GM12892 (cell line): ENCODE results near the gene GNB2.
"Not testable (repeated sequence)": the region's sequence is repeated elsewhere in the genome, so short reads cannot be mapped to it uniquely, and the experiment has no call there.

ENCODE experiments used
- DNase-seq: peaks from one replicate; pipeline ENCODE4 v3.0.0; 2011; ENCODE audit not compliant: insufficient read length
- FAIRE-seq: peaks from 2 replicates; lab custom pipeline; 2011; peaks lifted over from hg19 to GRCh38; lab: Jason Lieb, UNC
- POLR2A ChIP-seq: IDR thresholded peaks from 2 replicates; pipeline ENCODE4 v1.6.1; 2011; ENCODE audit warnings: low read depth, low read length, control low read depth
- POLR2AphosphoS5 ChIP-seq: IDR thresholded peaks from 2 replicates; pipeline ENCODE4 v1.6.1; 2011; ENCODE audit warnings: low read depth, low read length, control low read depth
- TAF1 ChIP-seq: IDR thresholded peaks from 2 replicates; pipeline ENCODE4 v1.6.1; 2011; ENCODE audit warnings: low read depth, mild to moderate bottlenecking, control low read depth, low read length, borderline replicate concordance

Gene GNB2

GRCh38 chr7:100694098-100694745 lies 20.7 kb downstream of the GNB2 start, which contains the start of gene GIGYF1:
Gene GIGYF1, minus strand, starts transcription at chr7:100694250. Its CDS starts 6,012 bp downstream, at chr7:100688238.
- no peak for FAIRE-seq
- TF ChIP-seq TAF1 (no peak), POLR2AphosphoS5 (no peak), POLR2A (no peak)
- peak; percentile 87 for DNase-seq

DNA sequence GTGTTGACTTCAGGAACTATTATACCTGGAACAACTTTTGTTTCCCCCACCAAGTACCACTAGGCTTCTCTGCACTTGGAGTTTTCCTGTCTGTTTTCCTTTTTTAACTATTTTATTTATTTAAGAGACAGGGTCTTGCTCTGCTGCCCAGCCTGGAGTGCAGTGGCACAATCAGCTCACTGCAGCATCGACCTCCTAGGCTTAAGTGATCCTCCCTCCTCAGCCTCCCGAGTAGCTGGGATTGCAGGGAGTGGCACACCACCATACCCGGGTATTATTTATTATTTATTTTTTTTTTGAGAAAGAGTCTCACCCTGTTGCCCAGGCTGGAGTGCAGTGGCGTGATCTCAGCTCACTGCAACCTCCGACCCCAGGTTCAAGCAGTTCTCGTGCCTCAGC lies 22.6 kb downstream of the GNB2 start:
- DNase-seq (no peak), FAIRE-seq (no peak)
- TF ChIP-seq POLR2AphosphoS5 (no peak), POLR2A (no peak), TAF1 (no peak)

DNA sequence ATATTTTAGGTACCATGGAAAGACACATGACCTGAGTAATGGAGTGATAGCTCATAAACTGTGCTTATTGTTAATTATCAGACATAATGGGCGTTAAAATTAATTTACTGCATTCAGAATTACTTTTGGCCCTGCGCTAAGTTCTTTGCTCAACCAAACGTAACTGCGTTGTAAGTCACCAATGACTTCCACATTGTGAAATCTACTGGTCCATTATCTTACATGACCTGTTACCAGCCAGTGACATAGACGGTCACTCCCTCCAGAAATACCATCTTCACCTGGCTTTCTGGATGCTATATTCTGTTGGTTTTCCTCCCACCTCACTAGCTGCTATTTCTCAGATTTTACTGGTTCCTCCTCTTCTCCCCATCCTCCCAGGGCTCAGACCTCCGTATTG lies 25.5 kb downstream of the GNB2 start:
- FAIRE-seq, result no peak
- no peak for DNase-seq
- no peak for TF ChIP-seq POLR2AphosphoS5
- TF ChIP-seq TAF1, result no peak
- TF ChIP-seq POLR2A, result no peak

DNA sequence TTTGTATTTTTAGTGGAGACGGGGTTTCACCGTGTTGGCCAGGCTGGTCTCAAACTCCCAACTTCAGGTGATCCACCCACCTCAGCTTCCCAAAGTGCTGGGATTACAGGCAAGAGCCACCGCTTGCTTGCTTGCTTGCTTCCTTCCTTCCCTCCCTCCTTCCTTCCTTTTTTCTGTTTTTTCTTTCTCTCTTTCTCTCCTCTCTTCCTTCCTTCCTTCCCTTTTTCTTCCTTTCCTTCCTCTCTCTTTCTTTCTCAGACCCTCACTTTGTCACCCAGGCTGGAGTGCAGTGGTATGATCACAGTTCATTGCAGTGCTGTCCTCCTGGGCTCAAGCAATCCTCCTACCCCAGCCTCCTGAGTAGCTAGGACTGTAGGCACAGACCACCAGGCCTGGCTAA lies 27.5 kb downstream of the GNB2 start:
- FAIRE-seq, result not testable (repeated sequence)

GRCh38 chr7:100705320-100705752 lies 31.8 kb downstream of the GNB2 start:
- FAIRE-seq (no peak), DNase-seq (peak; percentile 91)
- no peak for TF ChIP-seq POLR2A
- no peak for TF ChIP-seq TAF1
- peak; percentile 12; the same call in 1 of the 2 replicates for TF ChIP-seq POLR2AphosphoS5

More for the DNA sequence above, 27.5 kb downstream of the GNB2 start:
- DNase-seq, result not testable (repeated sequence)

DNA sequence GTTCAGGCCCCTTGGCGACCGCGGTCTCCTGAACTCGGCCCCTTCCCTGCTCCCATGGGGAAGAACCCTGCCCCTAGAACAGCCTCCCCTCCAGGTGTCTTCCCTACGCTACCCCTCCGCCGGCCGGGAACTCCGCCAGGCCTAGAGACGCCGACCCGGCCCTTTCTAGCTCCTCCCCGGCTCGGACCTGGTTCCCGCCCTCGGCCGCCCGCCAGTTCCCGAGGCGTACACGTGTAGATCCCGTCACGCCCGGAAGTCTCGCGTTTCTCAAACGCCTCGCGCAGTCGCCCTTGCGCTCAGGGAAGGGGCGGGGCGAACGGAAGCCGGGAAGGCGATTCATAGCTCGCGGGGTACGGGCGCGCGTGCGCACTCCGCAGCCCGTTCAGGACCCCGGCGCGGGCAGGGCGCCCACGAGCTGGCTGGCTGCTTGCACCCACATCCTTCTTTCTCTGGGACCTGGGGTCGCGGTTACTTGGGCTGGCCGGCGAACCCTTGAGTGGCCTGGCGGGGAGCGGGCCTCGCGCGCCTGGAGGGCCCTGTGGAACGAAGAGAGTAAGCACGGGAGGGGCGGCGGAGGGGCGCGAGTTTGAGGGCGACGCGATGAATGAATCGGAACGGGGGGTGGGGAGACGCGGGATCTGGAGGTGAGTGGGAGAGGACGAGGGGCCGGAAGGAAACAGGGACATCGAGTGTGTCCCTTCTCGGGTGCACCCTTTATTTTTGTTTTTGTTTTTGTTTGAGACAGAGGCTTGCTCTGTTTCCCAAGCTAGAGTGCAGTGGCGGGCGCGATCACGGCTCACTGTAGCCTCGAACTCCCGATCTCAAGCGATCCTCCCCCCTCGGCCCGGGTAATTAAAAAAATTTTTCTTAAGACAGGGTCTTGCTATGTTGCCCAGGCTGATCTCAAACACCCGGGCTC lies 32.5 kb downstream of the GNB2 start, which contains the start of gene POP7:
Gene POP7, plus strand, starts transcription at position 369 of the 919 bp plus-strand sequence. CDS start 710 bp downstream, outside the sequence.
- FAIRE-seq (peak; percentile 99), DNase-seq (peak; percentile 97)
- TF ChIP-seq POLR2AphosphoS5 (peak; percentile 76; the same call in 1 of the 2 replicates), TAF1 (0 out of 2 replicates have a peak, but pooled peaks have one; percentile 52), POLR2A (peak; percentile 89)

DNA sequence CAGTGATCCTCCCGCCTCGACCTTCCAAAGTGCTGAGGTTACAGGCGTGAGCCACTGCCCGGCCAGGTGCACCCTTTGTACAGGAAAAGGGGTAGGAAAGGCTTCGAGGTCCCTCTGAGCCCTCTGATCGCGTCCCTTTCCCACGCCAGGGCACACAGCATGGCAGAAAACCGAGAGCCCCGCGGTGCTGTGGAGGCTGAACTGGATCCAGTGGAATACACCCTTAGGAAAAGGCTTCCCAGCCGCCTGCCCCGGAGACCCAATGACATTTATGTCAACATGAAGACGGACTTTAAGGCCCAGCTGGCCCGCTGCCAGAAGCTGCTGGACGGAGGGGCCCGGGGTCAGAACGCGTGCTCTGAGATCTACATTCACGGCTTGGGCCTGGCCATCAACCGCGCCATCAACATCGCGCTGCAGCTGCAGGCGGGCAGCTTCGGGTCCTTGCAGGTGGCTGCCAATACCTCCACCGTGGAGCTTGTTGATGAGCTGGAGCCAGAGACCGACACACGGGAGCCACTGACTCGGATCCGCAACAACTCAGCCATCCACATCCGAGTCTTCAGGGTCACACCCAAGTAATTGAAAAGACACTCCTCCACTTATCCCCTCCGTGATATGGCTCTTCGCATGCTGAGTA lies 33.3 kb downstream of the GNB2 start:
- FAIRE-seq (no peak), DNase-seq (no peak)

GRCh38 chr7:100708395-100708794 lies 34.9 kb downstream of the GNB2 start:
- DNase-seq (no peak), FAIRE-seq (no peak)
- TF ChIP-seq TAF1, result no peak
- TF ChIP-seq POLR2AphosphoS5, result no peak
- TF ChIP-seq POLR2A, result no peak

More for the DNA sequence above, 33.3 kb downstream of the GNB2 start:
- TF ChIP-seq POLR2AphosphoS5 (no peak), TAF1 (no peak), POLR2A (no peak)

DNA sequence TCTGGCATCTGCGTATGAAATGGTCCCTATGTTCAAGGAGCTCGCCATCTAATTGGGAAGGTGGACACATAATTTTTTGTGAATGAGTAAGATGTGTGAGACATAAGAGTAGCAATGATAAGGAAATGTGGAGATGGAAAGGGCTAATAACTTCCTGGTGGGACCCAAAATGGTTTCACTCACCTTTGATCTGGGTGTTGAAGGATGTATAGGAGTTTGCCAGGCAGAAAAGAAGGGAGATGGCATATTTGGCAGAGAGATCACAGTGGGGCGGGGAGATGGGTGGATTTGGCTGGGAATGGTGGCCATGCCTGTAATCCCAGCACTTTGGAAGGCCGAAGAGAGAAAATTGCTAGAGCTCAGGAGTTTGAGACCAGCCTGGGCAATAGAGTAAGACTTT lies 36.9 kb downstream of the GNB2 start:
- DNase-seq (no peak), FAIRE-seq (no peak)
- TF ChIP-seq POLR2AphosphoS5, result no peak
- no peak for TF ChIP-seq TAF1
- TF ChIP-seq POLR2A, result no peak

DNA sequence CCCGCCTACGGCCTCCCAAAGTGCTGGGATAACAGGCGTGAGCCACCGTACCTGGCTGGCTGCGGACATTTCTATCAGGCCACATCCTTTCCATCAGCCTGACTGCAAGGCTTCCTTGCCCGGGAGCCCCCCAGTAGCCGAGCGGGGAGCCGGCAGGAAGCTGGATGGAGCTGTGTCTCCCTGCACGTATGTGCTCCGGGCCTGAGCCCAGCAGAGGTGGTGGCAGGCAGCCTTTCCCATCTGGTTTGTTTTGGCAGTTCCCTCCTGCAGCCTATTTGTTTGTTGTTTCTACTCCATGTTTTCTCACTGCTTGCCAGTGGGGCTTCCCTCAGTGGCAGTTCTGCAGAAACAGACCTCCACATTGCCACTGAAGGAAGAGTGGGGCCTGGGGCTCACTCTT lies 37.8 kb downstream of the GNB2 start:
- no peak for DNase-seq
- TF ChIP-seq POLR2AphosphoS5, result no peak
- TF ChIP-seq TAF1, result no peak
- no peak for TF ChIP-seq POLR2A
- FAIRE-seq, result no peak

DNA sequence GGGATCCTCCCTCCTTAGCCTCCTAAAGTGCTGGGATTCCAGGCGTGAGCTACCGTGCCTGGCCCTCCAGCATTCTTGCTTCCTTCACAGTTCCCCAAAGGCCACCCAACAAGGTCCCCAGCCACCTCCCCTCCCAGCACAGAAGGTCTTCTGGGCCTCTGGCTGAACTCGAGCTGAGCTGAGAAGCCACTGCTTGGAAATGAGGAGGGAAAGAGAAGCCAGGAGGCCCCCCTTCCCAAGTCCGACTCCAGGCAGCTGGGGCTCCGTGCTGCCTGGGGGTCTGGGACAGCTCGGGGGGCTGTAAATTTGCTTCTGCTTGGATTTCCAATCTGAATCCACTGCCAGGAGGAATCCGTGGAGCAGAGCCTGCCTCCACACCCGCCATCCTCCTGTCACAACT lies 41.2 kb downstream of the GNB2 start:
- TF ChIP-seq POLR2A (no peak), TAF1 (no peak), POLR2AphosphoS5 (no peak)
- FAIRE-seq (no peak), DNase-seq (no peak)

DNA sequence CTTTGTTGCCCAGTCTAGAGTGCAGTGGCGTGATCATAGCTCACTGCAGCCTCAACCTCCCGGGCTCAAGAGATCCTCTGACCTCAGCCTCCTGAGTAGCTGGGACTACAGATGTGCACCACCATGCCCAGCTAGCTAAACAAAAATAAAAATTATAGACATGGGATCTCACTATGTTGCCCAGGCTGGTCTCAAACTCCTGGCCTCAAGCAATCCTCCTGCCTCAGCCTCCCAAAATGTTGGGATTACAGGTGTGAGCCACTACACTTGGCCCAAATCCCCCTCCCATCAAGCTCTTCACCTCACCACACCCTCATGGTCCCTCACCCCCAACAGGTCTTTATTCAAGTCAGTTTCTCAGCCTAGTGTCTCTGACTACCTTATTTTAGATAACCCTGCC lies 43.5 kb downstream of the GNB2 start:
- not testable (repeated sequence) for FAIRE-seq, DNase-seq
